ENCODE data around the gene SCYL1.

DNA sequence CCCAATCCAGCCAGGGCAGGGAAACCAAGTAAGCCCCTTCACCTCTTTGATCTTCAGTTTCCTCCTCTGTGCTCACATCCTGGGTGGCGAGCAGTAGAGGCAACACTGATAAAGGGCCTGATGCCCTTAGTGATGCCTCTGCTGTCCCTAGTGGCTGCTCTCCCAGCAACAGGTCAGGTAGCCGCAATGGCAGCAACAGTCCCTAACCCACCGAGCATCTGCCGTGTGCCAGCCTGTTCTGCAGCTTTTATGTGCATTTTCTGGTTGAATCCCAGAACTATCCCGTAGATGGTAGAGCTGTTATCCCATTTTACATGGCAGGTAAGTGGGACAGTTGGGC lies 5.2 kb downstream of the SCYL1 start:
- no peak for TF ChIP-seq POLR2AphosphoS5 (IDR thresholded peaks at IDR 0.05; ENCODE audit: low read depth, low read length)
- TF ChIP-seq TAF1 (IDR thresholded peaks at IDR 0.05; ENCODE audit: borderline replicate concordance, insufficient read depth, low read length) = no peak
- TF ChIP-seq, protein P1, sequence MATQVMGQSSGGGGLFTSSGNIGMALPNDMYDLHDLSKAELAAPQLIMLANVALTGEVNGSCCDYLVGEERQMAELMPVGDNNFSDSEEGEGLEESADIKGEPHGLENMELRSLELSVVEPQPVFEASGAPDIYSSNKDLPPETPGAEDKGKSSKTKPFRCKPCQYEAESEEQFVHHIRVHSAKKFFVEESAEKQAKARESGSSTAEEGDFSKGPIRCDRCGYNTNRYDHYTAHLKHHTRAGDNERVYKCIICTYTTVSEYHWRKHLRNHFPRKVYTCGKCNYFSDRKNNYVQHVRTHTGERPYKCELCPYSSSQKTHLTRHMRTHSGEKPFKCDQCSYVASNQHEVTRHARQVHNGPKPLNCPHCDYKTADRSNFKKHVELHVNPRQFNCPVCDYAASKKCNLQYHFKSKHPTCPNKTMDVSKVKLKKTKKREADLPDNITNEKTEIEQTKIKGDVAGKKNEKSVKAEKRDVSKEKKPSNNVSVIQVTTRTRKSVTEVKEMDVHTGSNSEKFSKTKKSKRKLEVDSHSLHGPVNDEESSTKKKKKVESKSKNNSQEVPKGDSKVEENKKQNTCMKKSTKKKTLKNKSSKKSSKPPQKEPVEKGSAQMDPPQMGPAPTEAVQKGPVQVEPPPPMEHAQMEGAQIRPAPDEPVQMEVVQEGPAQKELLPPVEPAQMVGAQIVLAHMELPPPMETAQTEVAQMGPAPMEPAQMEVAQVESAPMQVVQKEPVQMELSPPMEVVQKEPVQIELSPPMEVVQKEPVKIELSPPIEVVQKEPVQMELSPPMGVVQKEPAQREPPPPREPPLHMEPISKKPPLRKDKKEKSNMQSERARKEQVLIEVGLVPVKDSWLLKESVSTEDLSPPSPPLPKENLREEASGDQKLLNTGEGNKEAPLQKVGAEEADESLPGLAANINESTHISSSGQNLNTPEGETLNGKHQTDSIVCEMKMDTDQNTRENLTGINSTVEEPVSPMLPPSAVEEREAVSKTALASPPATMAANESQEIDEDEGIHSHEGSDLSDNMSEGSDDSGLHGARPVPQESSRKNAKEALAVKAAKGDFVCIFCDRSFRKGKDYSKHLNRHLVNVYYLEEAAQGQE (IDR thresholded peaks at IDR 0.05; ENCODE audit: insufficient read depth in 1 of 2, low read depth in 2 of 2, low read length in 2 of 2) = no peak
- no peak for TF ChIP-seq SIN3A (IDR thresholded peaks at IDR 0.05; ENCODE audit: borderline replicate concordance, insufficient read depth, low read length)

All from PFSK-1 (cell line).